Measurements from ENCODE around the gene GRIK4. TPM values are rescaled to one million over a fixed set of nuclear protein-coding genes. Genes with fewer than 3 reads are reported as not detected.
"Not testable (repeated sequence)": the region's sequence is repeated elsewhere in the genome, so short reads cannot be mapped to it uniquely, and the experiment has no call there.

The GRIK4 gene
- polyA plus RNA-seq, 4 donors: 0.97 to 1.5 (median 1.4) TPM

- DNase-seq (ENCODE audit: low read depth in 4 of 4, low spot score in 2 of 4): no peak
Observed at GRCh38 chr11:120571476-120571875, 59.9 kb downstream of the GRIK4 start.

GRCh38 chr11:120573756-120574354 is 62.3 kb downstream of the GRIK4 start:
- no peak for DNase-seq (ENCODE audit: low read depth in 4 of 4, low spot score in 2 of 4)

- no peak for DNase-seq (ENCODE audit: low read depth in 4 of 4, low spot score in 2 of 4)
Observed at GRCh38 chr11:120574876-120575275, 63.3 kb downstream of the GRIK4 start.

- DNase-seq (ENCODE audit: low read depth in 4 of 4, low spot score in 2 of 4): no peak
Observed at GRCh38 chr11:120575461-120575860, 63.9 kb downstream of the GRIK4 start.

DNA sequence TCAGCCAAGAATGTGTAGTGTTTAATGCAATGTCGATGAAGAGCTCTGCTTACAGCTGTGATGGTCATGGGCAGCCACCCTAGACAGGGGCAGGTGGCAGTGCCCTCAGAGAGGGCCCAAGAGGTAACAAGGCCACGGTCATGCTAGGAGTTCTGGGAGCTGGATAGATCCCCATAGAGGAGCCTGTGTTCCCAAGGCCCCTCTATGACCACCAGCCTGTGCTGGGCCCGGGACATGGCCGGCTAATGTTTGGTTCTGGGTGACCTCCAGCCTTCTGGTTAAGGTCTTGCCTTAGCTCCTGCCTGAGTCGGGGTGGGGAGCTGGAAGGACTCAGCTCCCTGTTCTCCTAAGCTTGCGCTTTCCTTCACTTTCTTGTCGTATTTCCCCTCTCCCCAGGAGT is 65.1 kb downstream of the GRIK4 start:
- no peak for DNase-seq (ENCODE audit: low read depth in 4 of 4, low spot score in 2 of 4)

- DNase-seq (ENCODE audit: low read depth in 4 of 4, low spot score in 2 of 4): no peak
Observed at GRCh38 chr11:120577041-120577440, 65.5 kb downstream of the GRIK4 start.

DNA sequence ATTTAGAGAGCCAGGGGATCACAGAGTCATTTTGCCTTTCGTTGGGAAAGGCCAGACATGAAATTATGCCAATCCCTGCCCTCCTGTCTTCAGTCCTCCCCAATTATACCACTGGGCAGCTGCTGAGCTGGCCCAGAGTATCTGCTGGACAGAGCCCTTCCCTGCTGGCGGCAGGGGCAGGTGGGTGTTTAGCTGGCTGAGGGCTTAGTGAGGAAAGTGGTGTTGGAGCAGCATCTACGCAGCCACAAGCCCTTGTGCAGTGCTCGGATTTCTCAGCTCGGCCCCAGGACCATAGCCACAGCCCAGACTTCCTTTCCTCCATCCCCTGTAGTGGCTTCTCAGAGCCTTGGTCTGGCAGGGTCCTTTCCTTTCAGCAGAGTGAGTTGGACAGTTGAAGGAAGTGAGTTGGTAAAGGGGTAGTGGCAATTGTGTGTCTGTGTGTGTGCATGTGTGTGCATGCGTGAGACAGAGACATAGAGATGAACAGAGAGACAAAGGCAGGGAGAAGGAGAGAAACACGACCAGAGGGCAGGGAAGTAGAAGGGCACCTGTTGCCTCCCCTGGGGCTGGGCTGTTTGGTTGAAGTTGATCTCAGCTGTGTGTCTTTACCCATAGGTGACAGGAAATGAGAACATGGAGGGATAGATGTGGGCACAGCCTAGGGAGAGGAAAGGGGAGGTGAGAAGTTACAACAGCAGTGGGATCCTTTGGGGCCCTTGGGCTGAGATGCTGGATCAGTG is 66.2 kb downstream of the GRIK4 start:
- DNase-seq (ENCODE audit: low read depth in 4 of 4, low spot score in 2 of 4): no peak

GRCh38 chr11:120578596-120579154 is 67.1 kb downstream of the GRIK4 start:
- no peak for DNase-seq (ENCODE audit: low read depth in 4 of 4, low spot score in 2 of 4)

DNA sequence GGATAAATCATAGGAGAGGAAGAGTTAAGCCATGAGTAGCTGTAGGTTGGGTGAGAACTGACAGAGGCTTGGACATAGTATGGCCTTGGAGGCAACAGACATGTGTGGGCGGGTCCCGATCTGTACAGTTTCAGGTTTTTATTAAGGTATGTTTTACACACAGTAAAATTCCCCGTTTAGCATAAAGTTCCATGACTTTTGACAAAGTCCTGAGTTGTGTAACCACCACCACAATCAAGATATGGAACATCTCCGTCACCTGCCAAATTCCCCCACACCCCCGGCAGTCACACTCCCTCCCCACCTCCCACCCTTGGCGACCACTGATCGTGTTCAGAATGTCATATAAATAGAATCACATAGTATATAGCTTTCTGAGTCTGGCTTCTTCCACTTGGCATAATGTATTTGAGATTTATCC is 68.1 kb downstream of the GRIK4 start:
- DNase-seq (ENCODE audit: low read depth in 4 of 4, low spot score in 2 of 4): no peak

- DNase-seq (ENCODE audit: low read depth in 4 of 4, low spot score in 2 of 4): no peak
Observed at GRCh38 chr11:120581313-120581712, 69.8 kb downstream of the GRIK4 start.

DNA sequence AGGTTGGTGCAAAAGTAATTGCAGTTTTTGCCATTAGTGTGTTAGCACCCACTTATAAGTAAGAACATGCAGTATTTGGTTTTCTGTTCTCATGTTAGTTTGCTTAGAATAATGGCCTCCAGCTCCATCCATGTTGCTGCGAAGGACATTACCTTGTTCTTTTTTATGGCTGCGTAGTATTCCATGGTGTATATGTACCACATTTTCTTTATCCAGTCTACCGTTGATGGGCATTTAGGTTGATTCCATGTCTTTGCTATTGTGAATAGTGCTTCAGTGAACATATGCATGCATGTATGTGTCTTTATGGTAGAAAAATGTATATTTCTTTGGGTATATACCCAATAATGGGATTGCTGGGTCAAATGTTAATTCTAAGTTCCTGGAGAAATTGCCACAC is 71.0 kb downstream of the GRIK4 start:
- DNase-seq (ENCODE audit: low read depth in 4 of 4, low spot score in 2 of 4): not testable (repeated sequence)

DNA sequence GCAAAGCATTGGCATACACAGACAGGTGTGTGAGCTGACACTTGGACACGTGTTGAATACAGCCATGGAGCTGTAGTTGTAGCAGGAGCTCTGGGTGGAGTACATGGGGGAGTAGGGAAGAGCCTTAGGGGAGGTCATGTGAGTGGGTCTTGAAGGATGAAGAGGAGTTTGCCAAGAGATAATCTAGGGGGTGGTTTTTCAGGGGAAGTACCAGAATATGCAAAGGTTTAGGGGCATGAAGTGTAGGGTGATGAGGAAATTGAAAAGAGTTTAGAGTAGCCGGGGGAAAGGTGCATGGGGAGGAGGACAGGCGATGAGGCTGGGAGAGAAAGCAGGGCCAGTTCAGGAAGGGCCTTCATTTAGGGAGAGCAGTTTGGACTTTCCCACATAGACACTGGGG is 74.5 kb downstream of the GRIK4 start:
- no peak for DNase-seq (ENCODE audit: low read depth in 4 of 4, low spot score in 2 of 4)

DNA sequence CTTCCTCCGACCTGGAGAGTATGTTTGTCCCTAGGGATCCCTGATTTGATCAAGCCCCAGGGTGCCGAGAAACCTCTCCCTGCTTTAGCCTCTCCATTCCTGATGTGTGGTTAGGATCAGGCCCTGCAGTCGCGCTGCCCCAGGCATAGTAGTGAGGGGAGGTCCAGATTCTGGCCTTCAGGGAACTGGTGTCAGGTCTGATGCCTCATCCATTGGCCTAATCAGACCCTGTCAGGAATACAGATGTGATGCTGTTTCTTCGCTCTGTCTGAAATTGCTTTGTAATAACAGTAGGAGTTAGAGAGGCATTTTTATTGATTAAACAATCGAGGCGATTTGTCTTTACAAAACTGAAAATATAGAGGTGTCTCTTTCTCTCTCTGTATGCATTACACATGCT is 75.2 kb downstream of the GRIK4 start:
- no peak for DNase-seq (ENCODE audit: low read depth in 4 of 4, low spot score in 2 of 4)

DNA sequence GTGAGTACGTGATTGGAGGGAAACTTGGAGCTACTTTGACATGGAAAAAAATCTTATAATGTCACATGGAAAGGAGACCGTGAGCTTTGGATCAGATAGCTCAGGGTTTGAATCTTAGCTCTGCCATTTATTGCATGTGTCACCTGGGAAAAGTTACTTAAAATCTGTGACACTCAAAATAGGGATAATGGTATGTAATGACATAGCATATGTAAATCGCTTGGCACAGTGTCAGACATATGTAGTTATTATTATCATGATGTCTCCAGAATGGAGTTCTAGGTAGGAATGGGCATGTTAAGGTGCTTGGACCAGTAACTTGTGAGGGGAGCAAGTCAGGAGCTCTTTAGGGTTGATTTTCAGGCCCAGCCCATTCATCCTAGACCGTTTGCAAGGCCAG is 75.8 kb downstream of the GRIK4 start:
- DNase-seq (ENCODE audit: low read depth in 4 of 4, low spot score in 2 of 4): no peak

GRCh38 chr11:120589376-120589775 is 77.8 kb downstream of the GRIK4 start:
- no peak for DNase-seq (ENCODE audit: low read depth in 4 of 4, low spot score in 2 of 4)

- DNase-seq (ENCODE audit: low read depth in 4 of 4, low spot score in 2 of 4): no peak
Observed at GRCh38 chr11:120590472-120590871, 78.9 kb downstream of the GRIK4 start.

- no peak for DNase-seq (ENCODE audit: low read depth in 4 of 4, low spot score in 2 of 4)
Observed at GRCh38 chr11:120594746-120595145, 83.2 kb downstream of the GRIK4 start.

GRCh38 chr11:120595557-120595956 is 84.0 kb downstream of the GRIK4 start:
- no peak for DNase-seq (ENCODE audit: low read depth in 4 of 4, low spot score in 2 of 4)

DNA sequence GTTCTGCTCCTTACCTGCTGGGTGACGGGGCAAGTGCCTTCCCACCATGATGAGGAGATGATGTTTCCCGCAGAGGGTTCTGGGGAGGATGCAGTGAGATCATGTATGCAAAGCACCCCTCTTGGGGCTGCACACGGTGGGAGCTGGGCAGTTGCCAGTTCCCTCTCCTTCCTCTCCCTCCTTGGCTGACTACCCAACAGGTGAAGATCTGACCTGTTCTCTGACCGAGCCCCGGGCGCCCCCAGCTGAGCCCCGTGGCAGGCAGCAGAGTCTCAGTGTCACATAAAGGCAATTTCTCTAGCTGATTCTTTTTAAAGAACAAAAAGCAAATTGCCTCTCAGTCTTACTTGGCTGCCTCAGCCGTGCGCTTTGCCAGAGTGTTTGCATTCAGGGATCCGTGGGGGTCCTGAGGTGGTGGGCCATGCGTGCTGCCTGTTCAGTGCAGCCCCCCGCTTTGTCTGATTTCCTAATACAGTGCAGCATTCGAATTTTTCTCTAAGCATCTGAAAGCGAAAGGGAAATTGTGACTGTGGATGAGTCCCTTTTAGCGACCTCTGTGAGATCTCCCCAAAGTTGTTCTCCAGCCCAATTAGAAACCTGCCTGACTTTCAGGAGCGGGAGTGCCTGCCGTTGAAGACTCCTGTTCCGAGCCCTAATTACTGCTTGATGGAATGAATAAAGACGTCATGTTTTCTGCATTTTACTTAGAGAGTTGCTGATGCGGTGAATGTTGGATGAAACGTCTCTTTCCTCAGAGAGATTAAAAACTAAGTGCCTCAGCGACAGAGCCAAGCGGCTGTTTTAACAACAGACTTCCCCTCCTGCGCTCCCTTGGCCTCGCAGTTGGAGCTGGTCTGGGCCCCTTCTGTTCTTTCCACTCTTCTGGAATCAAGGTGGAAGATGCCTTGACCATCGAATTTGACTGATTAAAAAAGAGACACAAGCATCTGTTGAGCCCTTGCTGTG is 86.0 kb downstream of the GRIK4 start:
- DNase-seq (ENCODE audit: low read depth in 4 of 4, low spot score in 2 of 4): no peak

DNA sequence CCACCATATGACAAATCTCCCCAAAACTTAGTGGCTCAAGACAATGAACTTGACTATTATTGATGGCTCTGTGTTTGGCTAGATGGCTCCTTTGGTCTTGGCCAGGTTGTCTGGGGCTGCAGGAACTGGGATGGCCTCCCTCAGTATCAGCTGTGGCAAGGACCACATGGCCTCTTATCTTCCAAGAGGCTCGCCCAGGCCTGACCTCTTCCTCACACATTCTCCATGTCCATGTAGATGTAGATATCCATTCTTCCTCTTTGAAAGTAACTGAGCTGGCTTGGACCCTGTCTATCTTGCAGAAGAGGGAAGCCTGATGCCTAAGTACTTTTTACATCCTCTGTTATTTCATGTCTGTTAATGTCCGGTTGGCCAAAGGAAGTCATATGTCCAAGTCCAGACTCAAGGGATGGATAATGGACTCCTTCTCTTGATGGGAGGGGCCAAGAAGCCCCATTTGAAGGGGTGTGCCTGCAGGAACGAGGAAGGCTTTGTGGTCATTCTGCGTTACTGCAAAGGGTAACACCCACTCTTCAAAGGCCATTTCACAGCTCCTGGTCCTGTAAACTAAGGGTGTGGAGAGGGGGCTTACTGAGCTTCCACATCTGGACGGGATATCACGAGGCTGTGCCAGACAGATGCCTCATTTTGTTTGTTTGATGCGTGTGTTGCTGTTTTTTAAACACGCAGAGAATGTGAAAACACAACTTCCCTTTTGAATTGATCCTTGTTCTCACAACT is 87.1 kb downstream of the GRIK4 start:
- DNase-seq (ENCODE audit: low read depth in 4 of 4, low spot score in 2 of 4): no peak

Measured in left renal cortex interstitium (tissue), 4 donors.